PC-9 (cell line): ENCODE measurements around the gene SRP9. TPM values are rescaled to one million over a fixed set of nuclear protein-coding genes. Genes with fewer than 3 reads are reported as not detected.

ENCODE experiments used
- BruUV-seq: library from RNA; stranded (reverse); fragments of 400-500 nt; replicated peaks from 2 replicates; lab custom pipeline; 2021; lab: Mats Ljungman, UMichigan
- CTCF ChIA-PET: fragments of 300-600 bp; sonication (Branson Sonifier 250); formaldehyde crosslinking; loops from one replicate; lab custom pipeline; 2022; ENCODE audit warnings: antibody characterized with exemption; lab: Charles Lee
- POLR2A ChIA-PET: fragments of 300-600 bp; sonication (Branson Sonifier 250); formaldehyde crosslinking; loops from one replicate; lab custom pipeline; 2022; ENCODE audit warnings: antibody characterized with exemption; ENCODE audit not compliant: unreplicated experiment; lab: Charles Lee
- DNase-seq, 2 experiments: peaks; one replicate each; pipeline versions ENCODE4 v3.0.0 to v3.0.0-alpha.2; 2015 to 2022; ENCODE audit warnings: mixed read lengths in 1 of 2
- H2AFZ ChIP-seq: fragments of 200-600 bp; sonication (generic); 2 replicates; pipeline ENCODE4 v1.8.1; 2017; ENCODE audit warnings: antibody characterized with exemption
- H3F3A ChIP-seq: fragments of 200-600 bp; sonication (generic); 2 replicates; pipeline ENCODE4 v1.8.1; 2017; ENCODE audit warnings: antibody characterized with exemption, mild to moderate bottlenecking, low read depth; ENCODE audit not compliant: insufficient read depth
- H3K27ac ChIP-seq: fragments of 200-600 bp; sonication (generic); 2 replicates; pipeline ENCODE4 v1.6.1; 2016; ENCODE audit warnings: mixed run types
- H3K27me3 ChIP-seq: fragments of 200-600 bp; sonication (generic); 2 replicates; pipeline ENCODE4 v1.6.1; 2016; ENCODE audit warnings: low read depth, mixed run types; ENCODE audit not compliant: insufficient read depth
- H3K36me3 ChIP-seq: fragments of 200-600 bp; sonication (generic); 2 replicates; pipeline ENCODE4 v1.6.1; 2016; ENCODE audit warnings: low read depth, mixed run types
- H3K4me1 ChIP-seq: fragments of 200-600 bp; sonication (generic); replicated peaks from 2 replicates; pipeline ENCODE4 v1.6.1; 2016; ENCODE audit warnings: mixed run types; ENCODE audit not compliant: insufficient read depth
- H3K4me2 ChIP-seq: fragments of 200-600 bp; sonication (generic); 2 replicates; pipeline ENCODE4 v1.6.1; 2017; ENCODE audit warnings: mixed run types
- H3K4me3 ChIP-seq: fragments of 200-600 bp; sonication (generic); 2 replicates; pipeline ENCODE4 v1.6.1; 2016; ENCODE audit warnings: mixed run types
- H3K79me2 ChIP-seq: fragments of 200-600 bp; sonication (generic); 2 replicates; pipeline ENCODE4 v1.6.1; 2017; ENCODE audit warnings: low read depth, mixed run types
- H3K9me2 ChIP-seq: fragments of 200-600 bp; sonication (generic); 2 replicates; pipeline ENCODE4 v1.8.1; 2017; ENCODE audit warnings: mild to moderate bottlenecking; ENCODE audit not compliant: insufficient read depth
- H3K9me3 ChIP-seq: fragments of 200-600 bp; sonication (generic); 2 replicates; pipeline ENCODE4 v1.8.1; 2016; ENCODE audit warnings: low read depth; ENCODE audit not compliant: insufficient read depth
- H4K20me1 ChIP-seq: fragments of 200-600 bp; sonication (generic); 2 replicates; pipeline ENCODE4 v1.8.1; 2017; ENCODE audit not compliant: insufficient read depth
- CTCF ChIP-seq: fragments of 200-600 bp; sonication (generic); conservative IDR thresholded peaks from 2 replicates; pipeline ENCODE4 v1.6.1; 2017; ENCODE audit warnings: mixed run types, antibody characterized with exemption, mild to moderate bottlenecking, moderate library complexity
- EZH2 ChIP-seq: fragments of 200-600 bp; sonication (generic); IDR thresholded peaks from 2 replicates; pipeline ENCODE4 v1.8.0; 2017; ENCODE audit warnings: antibody characterized with exemption, low read depth
- intact Hi-C: fragments of 100-400 bp; cut with micrococcal nuclease; formaldehyde crosslinking; loops from one replicate; pipeline ENCODE4 v1.10.0; 2022; ENCODE audit not compliant: unreplicated experiment
- total RNA-seq: library from RNA; stranded (reverse); gene quantifications from 2 replicates; pipeline ENCODE4 v1.2.3, GENCODE V29; 2021

The SRP9 gene
- total RNA-seq, 1 experiment from 2014 or later: 406 TPM

- Histone ChIP-seq H2AFZ (no peak overlapping the region), H3K36me3 (peaks cover 34% of the 10 kb centered on the region), H3K27ac (no peak overlapping the region), H3K9me3 (no peaks in the 10 kb centered on the region), H3K4me1 (0 out of 2 replicates have a peak, but pooled peaks cover 5% of the 10 kb centered on the region), H3K4me3 (no peak overlapping the region), H4K20me1 (peaks cover 9% of the 10 kb centered on the region; the same call in 1 of the 2 replicates), H3K79me2 (peaks cover 65% of the 10 kb centered on the region), H3F3A (no peaks in the 10 kb centered on the region), H3K27me3 (no peaks in the 10 kb centered on the region), H3K4me2 (no peak overlapping the region), H3K9me2 (no peaks in the 10 kb centered on the region; the same call in 1 of the 2 replicates)
- CTCF ChIA-PET: no interaction called here
- no peak for TF ChIP-seq EZH2
- TF ChIP-seq CTCF: no peak
- intact Hi-C loops: no loop called here
- POLR2A ChIA-PET: no interaction called here
- no peak for DNase-seq
- no TSS peak for BruUV-seq
Observed at GRCh38 chr1:225825078-225825477, 47.5 kb downstream of the SRP9 start.

- H3K9me2 ChIP-seq: no peaks in the 10 kb centered on the region
- H3K36me3 ChIP-seq: peaks cover 34% of the 10 kb centered on the region
- TF ChIP-seq CTCF (no peak), EZH2 (no peak)
- no peaks in the 10 kb centered on the region for H3K9me3 ChIP-seq
- BruUV-seq: no TSS peak
- H3K79me2 ChIP-seq: peaks cover 60% of the 10 kb centered on the region
- H2AFZ ChIP-seq: no peak overlapping the region
- no peak overlapping the region for H3K4me3 ChIP-seq
- no peak overlapping the region for H3K27ac ChIP-seq
- DNase-seq: no peak
- peaks cover 3% of the 10 kb centered on the region; the same call in 1 of the 2 replicates for H3F3A ChIP-seq
- H3K27me3 ChIP-seq: no peaks in the 10 kb centered on the region
- ChIA-PET CTCF (no interaction called here), POLR2A (no interaction called here)
- peaks cover 9% of the 10 kb centered on the region; the same call in 1 of the 2 replicates for H4K20me1 ChIP-seq
- 0 out of 2 replicates have a peak, but pooled peaks cover 2% of the 10 kb centered on the region for H3K4me1 ChIP-seq
- intact Hi-C loops: no loop called here
- H3K4me2 ChIP-seq: no peak overlapping the region
Observed at GRCh38 chr1:225825607-225826007, 48.0 kb downstream of the SRP9 start.

DNA sequence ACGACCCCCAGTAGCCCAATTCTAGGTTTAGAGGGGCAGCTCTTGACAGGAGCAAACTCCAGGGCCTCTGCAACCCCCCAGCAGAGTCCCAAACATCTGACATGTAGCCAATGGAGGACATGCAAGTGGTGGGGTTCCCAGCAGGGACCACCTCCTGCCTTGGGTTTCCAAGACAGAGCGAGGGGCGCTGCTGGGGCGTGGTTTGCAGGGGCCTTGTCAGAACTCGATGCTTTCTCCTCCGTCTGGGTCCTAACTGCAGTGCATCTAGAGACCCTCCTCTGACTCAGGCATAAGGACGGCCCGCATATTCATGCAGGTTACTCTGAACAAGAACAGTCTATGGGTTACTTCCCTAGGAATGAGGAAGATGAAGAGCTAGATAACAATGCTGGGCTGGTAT lies 49.5 kb downstream of the SRP9 start:
- intact Hi-C loops: no loop called here
- Histone ChIP-seq H3K9me2 (no peaks in the 10 kb centered on the region), H3K79me2 (peaks cover 51% of the 10 kb centered on the region), H4K20me1 (peaks cover 9% of the 10 kb centered on the region; the same call in 1 of the 2 replicates), H3K27ac (no peak overlapping the region), H3K36me3 (peaks cover 33% of the 10 kb centered on the region), H3K4me3 (no peak overlapping the region), H3K9me3 (no peaks in the 10 kb centered on the region), H3K27me3 (no peaks in the 10 kb centered on the region), H2AFZ (no peak overlapping the region), H3K4me1 (no peaks in the 10 kb centered on the region), H3F3A (peaks cover 6% of the 10 kb centered on the region; the same call in 1 of the 2 replicates), H3K4me2 (no peak overlapping the region)
- no TSS peak for BruUV-seq
- TF ChIP-seq CTCF (no peak), EZH2 (no peak)
- DNase-seq: no peak
- ChIA-PET CTCF (interaction anchor here (0.6 to 1.2 kb wide), 3 partner anchors 105 to 352 kb away, joined by 3 read pairs; no protein-coding TSS in a partner anchor), POLR2A (interaction anchor here (0.6 kb wide), 1 partner anchor 9 kb away, joined by 3 read pairs; no protein-coding TSS in a partner anchor)
